ACC112 (cell line): ENCODE measurements around the gene RSRC2.
"Not testable (repeated sequence)": the region's sequence is repeated elsewhere in the genome, so short reads cannot be mapped to it uniquely, and the experiment has no call there.

ENCODE experiments used
- H2AFZ ChIP-seq: fragments of 200-600 bp; sonication (generic); one replicate; pipeline ENCODE4 v1.6.0; 2017; ENCODE audit warnings: antibody characterized with exemption, low read length; ENCODE audit not compliant: unreplicated experiment
- H3K27ac ChIP-seq: fragments of 200-600 bp; sonication (generic); 2 replicates; pipeline ENCODE4 v1.5.1; 2014; ENCODE audit warnings: low read depth, mild to moderate bottlenecking, antibody characterized with exemption, low read length, moderate library complexity
- H3K27me3 ChIP-seq: fragments of 200-600 bp; sonication (generic); 2 replicates; pipeline ENCODE4 v1.6.1; 2014; ENCODE audit warnings: mild to moderate bottlenecking, antibody characterized with exemption, low read length, moderate library complexity, mixed read lengths; ENCODE audit not compliant: insufficient read depth
- H3K36me3 ChIP-seq: fragments of 200-600 bp; sonication (generic); 2 replicates; pipeline ENCODE4 v1.6.1; 2016; ENCODE audit warnings: mild to moderate bottlenecking, antibody characterized with exemption, low read length, moderate library complexity, mixed read lengths; ENCODE audit not compliant: insufficient read depth
- H3K4me1 ChIP-seq: fragments of 200-600 bp; sonication (generic); one replicate; pipeline ENCODE4 v1.6.1; 2016; ENCODE audit warnings: low read length, mixed read lengths; ENCODE audit not compliant: insufficient read depth, unreplicated experiment, control insufficient read depth
- H3K4me3 ChIP-seq: fragments of 200-600 bp; sonication (generic); 2 replicates; pipeline ENCODE4 v1.5.1; 2014; ENCODE audit warnings: mild to moderate bottlenecking, low read depth, low read length
- H3K79me2 ChIP-seq: fragments of 200-600 bp; sonication (generic); one replicate; pipeline ENCODE4 v1.6.0; 2016; ENCODE audit warnings: low read length; ENCODE audit not compliant: control insufficient read depth, unreplicated experiment, insufficient read depth

The RSRC2 gene

DNA sequence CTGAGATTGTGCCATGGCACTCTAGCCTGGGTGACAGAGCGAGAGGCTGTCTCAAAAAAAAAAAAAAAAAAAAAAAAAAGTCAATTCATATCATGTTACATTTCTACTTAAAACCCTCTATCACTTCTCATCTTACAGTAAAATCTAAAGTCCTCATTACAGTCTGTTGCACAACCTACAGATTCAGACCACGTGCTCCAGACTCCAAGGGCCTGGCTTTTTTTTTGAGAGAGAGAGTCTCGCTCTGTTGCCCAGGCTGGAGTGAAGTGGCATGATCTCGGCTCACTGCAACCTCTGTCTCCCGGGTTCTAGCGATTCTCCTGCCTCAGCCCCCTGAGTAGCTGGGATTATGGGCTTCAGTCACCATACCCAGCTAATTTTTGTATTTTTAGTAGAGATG is 40.4 kb downstream of the RSRC2 start:
- H3K79me2 ChIP-seq, H2AFZ ChIP-seq, H3K27me3 ChIP-seq, H3K4me1 ChIP-seq, H3K4me3 ChIP-seq, H3K27ac ChIP-seq: not testable (repeated sequence)
- H3K36me3 ChIP-seq = peaks cover 30% of the 10 kb centered on the region

- not testable (repeated sequence) for H3K4me3 ChIP-seq, H2AFZ ChIP-seq, H3K27me3 ChIP-seq, H3K4me1 ChIP-seq, H3K79me2 ChIP-seq, H3K27ac ChIP-seq
- peaks cover 29% of the 10 kb centered on the region for H3K36me3 ChIP-seq
Measured at GRCh38 chr12:122484385-122484784, 42.4 kb downstream of the RSRC2 start.

GRCh38 chr12:122483969-122484368 is 42.8 kb downstream of the RSRC2 start:
- peaks cover 29% of the 10 kb centered on the region for H3K36me3 ChIP-seq
- H3K4me3 ChIP-seq = no peak overlapping the region
- H2AFZ ChIP-seq = no peak overlapping the region
- no peaks in the 10 kb centered on the region for H3K4me1 ChIP-seq
- no peaks in the 10 kb centered on the region for H3K79me2 ChIP-seq
- H3K27me3 ChIP-seq = no peaks in the 10 kb centered on the region
- no peak overlapping the region for H3K27ac ChIP-seq

- Histone ChIP-seq H3K4me3 (no peak overlapping the region), H3K4me1 (no peaks in the 10 kb centered on the region), H2AFZ (no peak overlapping the region), H3K36me3 (peaks cover 26% of the 10 kb centered on the region), H3K79me2 (no peaks in the 10 kb centered on the region), H3K27ac (no peak overlapping the region), H3K27me3 (no peaks in the 10 kb centered on the region)
Measured at GRCh38 chr12:122481861-122482260, 44.9 kb downstream of the RSRC2 start.

GRCh38 chr12:122480753-122481152 is 46.0 kb downstream of the RSRC2 start:
- Histone ChIP-seq H3K27ac (no peak overlapping the region), H3K4me3 (no peak overlapping the region), H3K4me1 (no peaks in the 10 kb centered on the region), H3K79me2 (no peaks in the 10 kb centered on the region), H3K36me3 (peaks cover 26% of the 10 kb centered on the region), H3K27me3 (no peaks in the 10 kb centered on the region), H2AFZ (no peak overlapping the region)

- Histone ChIP-seq H3K36me3 (peaks cover 16% of the 10 kb centered on the region), H2AFZ (no peak overlapping the region)
Measured at GRCh38 chr12:122474324-122474716, 52.4 kb downstream of the RSRC2 start.

DNA sequence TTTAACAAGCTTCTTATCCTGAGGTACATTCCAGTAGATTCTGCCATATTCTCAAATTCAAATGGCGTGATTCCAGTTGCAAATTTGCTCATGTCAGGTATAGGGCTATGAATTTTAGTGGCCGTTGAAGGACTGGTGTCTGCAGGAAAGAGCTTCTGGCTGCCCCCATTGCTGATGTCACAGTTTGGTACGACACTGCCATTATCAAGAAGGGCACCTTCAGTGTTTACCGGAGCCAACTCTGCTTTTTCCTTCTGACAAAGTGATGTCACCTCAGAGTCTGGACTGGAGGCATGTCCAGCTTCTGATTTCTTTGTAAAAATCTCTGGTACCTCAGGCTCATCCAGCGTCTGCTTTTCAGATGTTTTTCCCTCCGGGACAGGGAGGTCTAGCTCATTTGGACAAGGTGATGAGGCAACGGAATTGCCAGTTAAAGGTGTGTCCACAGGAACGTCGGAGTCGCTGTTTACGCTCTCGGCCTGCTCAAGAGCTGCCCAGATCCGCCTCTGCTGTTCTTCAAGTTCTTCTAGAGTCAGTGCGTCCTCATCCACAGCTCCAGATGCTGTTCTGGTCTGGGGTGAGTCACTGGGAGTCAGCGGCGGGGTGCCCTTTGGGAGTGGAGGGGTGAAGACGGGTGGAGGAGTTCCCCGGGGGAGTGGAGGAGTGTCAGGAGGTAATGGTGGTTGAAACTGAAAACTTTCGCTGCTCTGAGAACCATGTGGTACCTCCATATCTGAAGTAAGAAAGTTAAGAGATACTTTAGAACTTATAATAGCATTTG is 53.0 kb downstream of the RSRC2 start:
- H3K27ac ChIP-seq = peak overlapping the region; percentile 28; the same call in 1 of the 2 replicates

More at GRCh38 chr12:122474324-122474716, 52.4 kb downstream of the RSRC2 start:
- peaks cover 11% of the 10 kb centered on the region for H3K4me1 ChIP-seq
- H3K4me3 ChIP-seq = no peak overlapping the region
- no peaks in the 10 kb centered on the region for H3K27me3 ChIP-seq
- no peaks in the 10 kb centered on the region for H3K79me2 ChIP-seq
- H3K27ac ChIP-seq = no peak overlapping the region

DNA sequence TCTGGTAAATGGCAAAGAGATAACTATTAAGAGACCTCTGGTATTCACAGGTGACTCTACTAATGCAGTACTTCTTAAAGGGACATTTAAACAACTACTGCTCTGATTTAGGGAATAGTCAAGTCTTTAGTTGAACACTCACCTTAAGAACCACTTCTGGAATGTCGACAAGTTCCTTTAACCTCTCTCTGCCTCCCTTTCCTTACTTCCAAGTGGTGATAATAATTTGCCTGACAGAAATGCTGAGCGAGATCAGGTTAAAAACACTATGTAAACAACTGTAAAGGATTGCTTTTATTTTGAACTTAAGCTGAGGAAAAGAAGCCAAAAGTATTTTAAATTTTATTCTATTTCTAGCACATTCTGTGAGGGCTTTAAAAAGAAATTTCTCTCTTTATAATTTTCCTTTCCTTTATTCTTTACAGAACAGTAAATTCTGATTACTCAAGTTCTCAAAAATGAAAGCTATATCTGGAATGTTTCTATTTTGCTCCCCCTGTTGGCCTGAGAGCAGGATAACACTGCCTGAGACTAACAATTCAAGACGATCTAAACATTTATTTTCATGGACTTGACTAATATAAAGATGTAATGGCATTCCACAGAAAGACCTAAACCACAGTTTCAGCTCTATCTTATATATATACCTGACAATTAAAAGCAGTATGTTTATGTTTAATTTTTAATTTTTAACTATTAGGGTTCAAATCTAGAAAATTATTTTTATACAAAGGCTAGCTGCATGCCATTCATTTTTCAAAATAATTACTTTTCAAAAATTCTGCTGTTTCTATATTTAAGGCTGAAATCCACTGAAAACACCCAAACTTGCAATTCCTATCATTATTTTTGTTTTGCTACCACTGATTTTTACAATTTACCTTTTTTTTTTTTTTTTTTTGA is 55.2 kb downstream of the RSRC2 start:
- peaks cover 12% of the 10 kb centered on the region for H3K36me3 ChIP-seq
- H3K4me1 ChIP-seq = peaks cover 11% of the 10 kb centered on the region
- H3K27ac ChIP-seq = peak overlapping the region; percentile 46
- no peaks in the 10 kb centered on the region for H3K27me3 ChIP-seq
- no peak overlapping the region for H2AFZ ChIP-seq
- no peaks in the 10 kb centered on the region for H3K79me2 ChIP-seq
- no peak overlapping the region for H3K4me3 ChIP-seq

More for the DNA sequence above, 53.0 kb downstream of the RSRC2 start:
- no peaks in the 10 kb centered on the region for H3K27me3 ChIP-seq
- no peak overlapping the region for H2AFZ ChIP-seq
- no peak overlapping the region for H3K4me3 ChIP-seq
- H3K79me2 ChIP-seq = no peaks in the 10 kb centered on the region
- peaks cover 11% of the 10 kb centered on the region for H3K4me1 ChIP-seq
- H3K36me3 ChIP-seq = peaks cover 16% of the 10 kb centered on the region

DNA sequence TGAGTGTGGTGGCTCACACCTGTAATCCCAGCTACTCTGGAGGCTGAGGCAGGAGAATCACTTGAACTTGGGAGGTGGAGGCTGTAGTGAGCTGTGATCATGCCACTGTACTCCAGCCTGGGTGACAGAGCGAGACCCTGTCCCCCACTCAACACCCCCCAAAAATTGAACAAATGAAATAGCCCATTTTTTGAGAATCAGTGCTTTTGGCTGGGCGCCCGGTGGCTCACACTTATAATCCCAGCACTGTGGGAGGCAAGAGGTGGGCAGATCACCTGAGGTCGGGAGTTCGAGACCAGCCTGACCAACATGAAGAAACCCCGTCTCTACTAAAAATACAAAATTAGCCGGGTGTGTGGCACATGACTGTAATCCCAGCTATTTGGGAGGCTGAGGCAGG is 56.2 kb downstream of the RSRC2 start:
- not testable (repeated sequence) for H3K27ac ChIP-seq, H3K4me3 ChIP-seq, H2AFZ ChIP-seq

DNA sequence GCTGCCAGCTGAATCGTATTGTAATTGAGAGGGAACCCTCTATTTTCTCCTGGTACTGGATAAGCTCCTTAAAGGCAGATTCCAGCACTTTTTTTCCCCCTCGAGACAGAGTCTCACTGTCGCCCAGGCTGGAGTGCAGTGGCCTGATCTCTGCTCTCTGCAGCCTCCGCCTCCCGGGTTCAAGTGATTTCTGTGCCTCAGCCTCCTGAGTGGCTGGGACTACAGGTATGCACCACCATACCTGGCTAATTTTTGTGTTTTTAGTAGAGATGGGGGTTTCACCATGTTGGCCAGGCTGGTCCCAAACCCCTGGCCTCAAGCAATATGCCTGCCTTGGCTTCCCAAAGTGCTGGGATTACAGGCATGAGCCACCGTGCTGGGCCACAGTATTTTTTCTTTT is 56.9 kb downstream of the RSRC2 start:
- H3K79me2 ChIP-seq, H3K4me3 ChIP-seq, H2AFZ ChIP-seq, H3K27me3 ChIP-seq, H3K27ac ChIP-seq: not testable (repeated sequence)
- Histone ChIP-seq H3K4me1 (peaks cover 13% of the 10 kb centered on the region), H3K36me3 (peaks cover 12% of the 10 kb centered on the region)

More for the DNA sequence above, 56.2 kb downstream of the RSRC2 start:
- H3K36me3 ChIP-seq = peaks cover 12% of the 10 kb centered on the region
- not testable (repeated sequence) for H3K79me2 ChIP-seq, H3K27me3 ChIP-seq
- peaks cover 11% of the 10 kb centered on the region for H3K4me1 ChIP-seq
